ENCODE data around the gene CLN3. TPM values are rescaled to one million over a fixed set of nuclear protein-coding genes. Genes with fewer than 3 reads are reported as not detected.
"Not testable (repeated sequence)": the region's sequence is repeated elsewhere in the genome, so short reads cannot be mapped to it uniquely, and the experiment has no call there.

Gene CLN3
- polyA plus RNA-seq (2013, experiment 1 of 2; ENCODE audit: insufficient read length), result 21.5 TPM
- polyA plus RNA-seq (2013, experiment 2 of 2; ENCODE audit: insufficient read length), result 21.7 TPM

- peak; percentile 96 for DNase-seq
Observed at GRCh38 chr16:28491970-28492474, at the start of gene CLN3. CLN3 (minus strand) TSS chr16:28492074; CDS start chr16:28491759, 315 bp downstream.

- DNase-seq, result no peak
Observed at GRCh38 chr16:28540346-28540745, 48.5 kb upstream of the CLN3 start.

- DNase-seq, result peak; percentile 98
Observed at GRCh38 chr16:28538733-28539596, 47.1 kb upstream of the CLN3 start, which contains the start of gene NUPR1. NUPR1 (minus strand) TSS chr16:28538974; CDS start chr16:28538907, 67 bp downstream.

- no peak for DNase-seq
Observed at GRCh38 chr16:28537964-28538732, 46.3 kb upstream of the CLN3 start.

- DNase-seq, result no peak
Observed at GRCh38 chr16:28537076-28537475, 45.2 kb upstream of the CLN3 start.

- DNase-seq, result peak; percentile 23
Observed at GRCh38 chr16:28534542-28535373, 42.9 kb upstream of the CLN3 start.

GRCh38 chr16:28532940-28533647 lies 41.2 kb upstream of the CLN3 start:
- no peak for DNase-seq

- no peak for DNase-seq
Observed at GRCh38 chr16:28531777-28532744, 40.2 kb upstream of the CLN3 start.

GRCh38 chr16:28529124-28529523 lies 37.2 kb upstream of the CLN3 start:
- DNase-seq, result no peak

GRCh38 chr16:28528463-28528867 lies 36.6 kb upstream of the CLN3 start:
- DNase-seq, result no peak

- no peak for DNase-seq
Observed at GRCh38 chr16:28527985-28528384, 36.1 kb upstream of the CLN3 start.

- not testable (repeated sequence) for DNase-seq
Observed at GRCh38 chr16:28527100-28527785, 35.4 kb upstream of the CLN3 start.

GRCh38 chr16:28526201-28527099 lies 34.6 kb upstream of the CLN3 start:
- no peak for DNase-seq

- DNase-seq, result no peak
Observed at GRCh38 chr16:28524681-28525171, 32.9 kb upstream of the CLN3 start.

GRCh38 chr16:28522792-28523191 lies 30.9 kb upstream of the CLN3 start:
- DNase-seq, result no peak

GRCh38 chr16:28521436-28521835 lies 29.6 kb upstream of the CLN3 start:
- no peak for DNase-seq

GRCh38 chr16:28520672-28521071 lies 28.8 kb upstream of the CLN3 start:
- DNase-seq, result no peak

GRCh38 chr16:28514246-28514645 lies 22.4 kb upstream of the CLN3 start:
- no peak for DNase-seq
